B cell (primary cell): Measurements from ENCODE around the gene CBX4. TPM values are rescaled to one million over a fixed set of nuclear protein-coding genes. Genes with fewer than 3 reads are reported as not detected.

Experiments used
- ATAC-seq: fragments of 200-7000 bp; cut with Tn5 transposase; one replicate; pipeline ENCODE4 v1.10.0; 2021; ENCODE audit warnings: low read depth, mild to moderate bottlenecking, moderate number of reproducible peaks, moderate library complexity
- CTCF ChIA-PET: fragments of 350-600 bp; sonication (Branson Sonifier 250); formaldehyde crosslinking; loops from one replicate; lab custom pipeline; 2021; ENCODE audit warnings: antibody characterized with exemption, inconsistent platforms; lab: Charles Lee
- POLR2A ChIA-PET: fragments of 350-600 bp; sonication (Branson Sonifier 250); formaldehyde crosslinking; loops from one replicate; lab custom pipeline; 2021; ENCODE audit warnings: antibody characterized with exemption; lab: Charles Lee
- DNase-seq: peaks from one replicate; pipeline ENCODE4 v3.0.0; 2013
- H2AFZ ChIP-seq: 2 replicates; pipeline ENCODE4 v1.6.1; 2012; ENCODE audit warnings: mild to moderate bottlenecking, low read depth, low read length; ENCODE audit not compliant: insufficient read depth, poor library complexity, severe bottlenecking
- H3K27ac ChIP-seq, 2 donors: 1 replicate in 1 of 2; 2 replicates in 1 of 2; pipeline ENCODE4 v1.5.1; 2012 to 2013; ENCODE audit warnings: low read length in 2 of 2, mild to moderate bottlenecking in 2 of 2, moderate library complexity in 1 of 2
- H3K27me3 ChIP-seq, 4 experiments: fragments of 200-600 bp in 1 of 4; sonication (generic) in 1 of 4; replicated peaks in 1 of 4; 1 replicate in 2 of 4; 2 replicates in 2 of 4; pipeline versions ENCODE4 v1.6.1 to v1.7.0; 2013 to 2016; ENCODE audit warnings: low read length in 3 of 4, mild to moderate bottlenecking in 2 of 4, mixed read lengths in 1 of 4, moderate library complexity in 1 of 4; ENCODE audit not compliant: insufficient read depth in 4 of 4, control insufficient read depth in 3 of 4; ENCODE audit errors: control extremely low read depth in 1 of 4
- H3K36me3 ChIP-seq, 2 experiments: replicated peaks in 1 of 2; 1 replicate in 1 of 2; 2 replicates in 1 of 2; pipeline versions ENCODE4 v1.6.1 to v1.7.1; 2013; ENCODE audit warnings: low read length in 1 of 2; ENCODE audit not compliant: insufficient read depth in 2 of 2, control insufficient read depth in 1 of 2; ENCODE audit errors: control extremely low read depth in 1 of 2, extremely low read depth in 1 of 2
- H3K4me1 ChIP-seq, 2 donors: fragments of 200-600 bp in 1 of 2; sonication (generic) in 1 of 2; 1 replicate in 1 of 2; 2 replicates in 1 of 2; pipeline versions ENCODE4 v1.5.1 to v1.6.1; 2013 to 2017; ENCODE audit warnings: low read length in 2 of 2; ENCODE audit not compliant: control insufficient read depth in 2 of 2, insufficient read depth in 2 of 2
- H3K4me2 ChIP-seq: replicated peaks from 2 replicates; pipeline ENCODE3; 2012; ENCODE audit warnings: mild to moderate bottlenecking, low read depth, low read length; ENCODE audit not compliant: poor library complexity, severe bottlenecking
- H3K4me3 ChIP-seq, 5 experiments: fragments of 200-600 bp in 1 of 5; sonication (generic) in 1 of 5; 1 replicate in 3 of 5; 2 replicates in 2 of 5; pipeline versions ENCODE4 v1.5.1 to v1.7.0; 2011 to 2016; ENCODE audit warnings: low read length in 4 of 5, mild to moderate bottlenecking in 4 of 5, low read depth in 2 of 5, control low read depth in 1 of 5, moderate library complexity in 1 of 5; ENCODE audit not compliant: insufficient read depth in 1 of 5; ENCODE audit errors: control extremely low read depth in 1 of 5, extremely low read depth in 1 of 5
- H3K79me2 ChIP-seq: fragments of 200-600 bp; sonication (generic); one replicate; pipeline ENCODE4 v1.6.0; 2016; ENCODE audit warnings: low read length; ENCODE audit not compliant: control insufficient read depth, insufficient read depth
- H3K9ac ChIP-seq: fragments of 200-600 bp; sonication (generic); 2 replicates; pipeline ENCODE4 v1.6.1; 2017; ENCODE audit warnings: mild to moderate bottlenecking, low read length, moderate library complexity
- H3K9me3 ChIP-seq, 3 donors: one replicate each; pipeline versions ENCODE4 v1.6.1 to v1.7.1; 2013; ENCODE audit warnings: low read length in 2 of 3; ENCODE audit not compliant: control insufficient read depth in 2 of 3, insufficient read depth in 1 of 3; ENCODE audit errors: control extremely low read depth in 1 of 3
- H4K20me1 ChIP-seq: 2 replicates; pipeline ENCODE4 v1.6.0; 2012; ENCODE audit warnings: mild to moderate bottlenecking, low read length; ENCODE audit not compliant: insufficient read depth, control insufficient read depth, poor library complexity, severe bottlenecking
- H3K27ac Mint-ChIP-seq: one replicate; pipeline ENCODE4 v1.8.0; 2021; ENCODE audit warnings: mixed read lengths
- H3K27me3 Mint-ChIP-seq: one replicate; pipeline ENCODE4 v1.8.0; 2021; ENCODE audit warnings: mixed read lengths
- H3K4me1 Mint-ChIP-seq: one replicate; pipeline ENCODE4 v1.8.0; 2021; ENCODE audit warnings: mixed read lengths
- H3K4me3 Mint-ChIP-seq: one replicate; pipeline ENCODE4 v1.8.0; 2021; ENCODE audit warnings: mixed read lengths
- H3K9me3 Mint-ChIP-seq: one replicate; pipeline ENCODE4 v1.8.0; 2022; ENCODE audit warnings: mixed read lengths; ENCODE audit not compliant: insufficient read depth
- CTCF ChIP-seq: fragments of 200-600 bp; IDR thresholded peaks from one replicate; pipeline ENCODE4 v1.8.0; 2022; ENCODE audit warnings: antibody characterized with exemption, mild to moderate bottlenecking
- EZH2 ChIP-seq: IDR thresholded peaks from 2 replicates; pipeline ENCODE4 v1.6.1; 2012; ENCODE audit warnings: borderline replicate concordance, low read depth, mild to moderate bottlenecking, moderate library complexity, low read length; ENCODE audit not compliant: insufficient read depth, poor library complexity, severe bottlenecking
- WGBS: methylation state at CpG from one replicate; pipeline ENCODE4 v1.1.5; 2013; ENCODE audit warnings: missing lambda C conversion rate; ENCODE audit not compliant: insufficient coverage; 5-methylcytosine and 5-hydroxymethylcytosine counted together
- intact Hi-C: fragments of 100-400 bp; cut with micrococcal nuclease; formaldehyde crosslinking; loops from one replicate; pipeline ENCODE4 v1.10.0; 2022
- polyA plus RNA-seq: library from polyadenylated mRNA; depleted of rRNA; stranded (reverse); fragments of >200 nt; gene quantifications from 2 replicates; pipeline ENCODE4 v1.2.3, GENCODE V29; 2012
- total RNA-seq, 2 donors: library from RNA; stranded (reverse); fragments of 120-200 nt in 1 of 2; gene quantifications; 1 replicate in 1 of 2; 2 replicates in 1 of 2; pipeline versions ENCODE4 v1.2.3 to v1.2.4, GENCODE V29; 2013 to 2022

CBX4 gene
- total and polyA plus RNA-seq, 2 donors (not counting 1 experiment from before 2014, with no cell fraction given) = 81.9 to 115 TPM

- Histone ChIP-seq H4K20me1 (peaks cover 49% of the 10 kb centered on the region), H3K4me1 (peaks cover 47 to 55% of the 10 kb centered on the region in 2 donors), H3K27me3 (peaks cover 0 to 88% (median 59%) of the 10 kb centered on the region in 4 experiments), H3K4me3 (peak overlapping the region in 1 of 5 experiments; percentile 26), H2AFZ (no peak overlapping the region), H3K36me3 (no peaks in the 10 kb centered on the region), H3K79me2 (no peaks in the 10 kb centered on the region), H3K9ac (no peak overlapping the region), H3K9me3 (peaks cover 0 to 54% (median 0%) of the 10 kb centered on the region in 3 donors), H3K4me2 (peak overlapping the region; percentile 68), H3K27ac (no peak overlapping the region)
- peak overlapping the region; percentile 51 for H3K4me3 Mint-ChIP-seq
- peaks cover 28% of the 10 kb centered on the region for H3K4me1 Mint-ChIP-seq
- H3K27ac Mint-ChIP-seq = no peak overlapping the region
- no peak for TF ChIP-seq EZH2
- ATAC-seq (no peak), DNase-seq (peak; percentile 30)
- ChIA-PET CTCF (interaction anchor here (1.1 to 3.6 kb wide), 5 partner anchors 14 to 26 kb away, joined by 3 to 21 read pairs (median 11); partner anchors contain the start of gene CBX4), POLR2A (interaction anchor here (0.6 to 1.7 kb wide), 6 partner anchors 12 to 26 kb away, joined by 3 to 5 read pairs (median 4); partner anchors contain the start of genes CBX4 and CBX8)
- intact Hi-C loops = loop anchor here (1.0 kb wide), 2 partner anchors 12 to 29 kb away; no protein-coding TSS in a partner anchor
- under 1% methylated on average over 71 of the region's 89 CpGs for WGBS
- peaks cover 48% of the 10 kb centered on the region for H3K27me3 Mint-ChIP-seq
- no peaks in the 10 kb centered on the region for H3K9me3 Mint-ChIP-seq
Observed at GRCh38 chr17:79813297-79814126, 25.7 kb downstream of the CBX4 start.

- DNase-seq (peak; percentile 56), ATAC-seq (no peak)
- H3K9me3 Mint-ChIP-seq = no peaks in the 10 kb centered on the region
Observed at GRCh38 chr17:79812353-79813258, 26.6 kb downstream of the CBX4 start.

More at GRCh38 chr17:79812353-79813258, 26.6 kb downstream of the CBX4 start:
- H3K4me1 ChIP-seq = peaks cover 47 to 63% of the 10 kb centered on the region in 2 donors
- H3K27ac Mint-ChIP-seq = peak overlapping the region; percentile 65
- peaks cover 0 to 90% (median 66%) of the 10 kb centered on the region in 4 experiments for H3K27me3 ChIP-seq
- no peaks in the 10 kb centered on the region for H3K36me3 ChIP-seq
- H2AFZ ChIP-seq = peak overlapping the region; percentile 28
- H3K9ac ChIP-seq = no peak overlapping the region
- no peaks in the 10 kb centered on the region for H3K79me2 ChIP-seq
- peak overlapping the region; percentile 58 for H3K4me3 Mint-ChIP-seq
- TF ChIP-seq EZH2 (peak; percentile 96), CTCF (no peak)
- intact Hi-C loops = loop anchor here (1.0 kb wide), 1 partner anchor 8 kb away; no protein-coding TSS in a partner anchor
- CTCF ChIA-PET = interaction anchor here (0.6 to 3.6 kb wide), 9 partner anchors 9 to 158 kb away, joined by 3 to 21 read pairs (median 4); partner anchors contain the start of genes CBX4 and CBX8
- H4K20me1 ChIP-seq = peaks cover 57% of the 10 kb centered on the region
- POLR2A ChIA-PET = interaction anchor here (0.8 to 3.4 kb wide), 5 partner anchors 11 to 27 kb away, joined by 3 to 10 read pairs (median 3); partner anchors contain the start of genes CBX4 and CBX8
- H3K4me2 ChIP-seq = peak overlapping the region; percentile 68
- peaks cover 0 to 63% (median 0%) of the 10 kb centered on the region in 3 donors for H3K9me3 ChIP-seq
- peaks cover 50% of the 10 kb centered on the region for H3K27me3 Mint-ChIP-seq
- H3K4me1 Mint-ChIP-seq = peaks cover 28% of the 10 kb centered on the region
- H3K4me3 ChIP-seq = peak overlapping the region in 1 of 5 experiments; percentile 25
- 3% methylated on average over 52 of the region's 72 CpGs for WGBS
- no peak overlapping the region for H3K27ac ChIP-seq
